Fibroblast of lung (primary cell): ENCODE measurements around the gene GUK1. TPM values are rescaled to one million over a fixed set of nuclear protein-coding genes. Genes with fewer than 3 reads are reported as not detected.

Experiments
- DNase-seq, 2 donors: peaks; one replicate each; pipeline versions ENCODE4 v3.0.0 to v3.0.0-alpha.2; 2010; ENCODE audit warnings: low read depth in 2 of 2
- H2AFZ ChIP-seq: 2 replicates; pipeline ENCODE4 v1.5.1; 2012; ENCODE audit warnings: low read length, control low read depth, inconsistent platforms
- H3K27ac ChIP-seq: 2 replicates; pipeline ENCODE4 v1.5.1; 2011; ENCODE audit warnings: low read length, control low read depth; ENCODE audit not compliant: insufficient read depth
- H3K27me3 ChIP-seq: 2 replicates; pipeline ENCODE4 v1.5.1; 2011; ENCODE audit warnings: mild to moderate bottlenecking, low read length; ENCODE audit not compliant: control insufficient read depth, insufficient read depth
- H3K36me3 ChIP-seq: 2 replicates; pipeline ENCODE4 v1.5.1; 2011; ENCODE audit warnings: low read length; ENCODE audit not compliant: control insufficient read depth, insufficient read depth
- H3K4me1 ChIP-seq: 2 replicates; pipeline ENCODE4 v1.5.1; 2011; ENCODE audit warnings: low read length; ENCODE audit not compliant: control insufficient read depth, insufficient read depth; ENCODE audit errors: extremely low read depth
- H3K4me2 ChIP-seq: 2 replicates; pipeline ENCODE4 v1.5.1; 2011; ENCODE audit warnings: low read length, control low read depth; ENCODE audit not compliant: insufficient read depth; ENCODE audit errors: extremely low read depth
- H3K4me3 ChIP-seq, 4 experiments: fragments of 200-600 bp in 1 of 4; sonication (generic) in 1 of 4; replicated peaks in 1 of 4; 2 replicates each; pipeline ENCODE4 v1.5.1; 2011 to 2016; ENCODE audit warnings: low read length in 4 of 4, low read depth in 3 of 4, mild to moderate bottlenecking in 3 of 4, control low read depth in 2 of 4, inconsistent platforms in 1 of 4, mixed read lengths in 1 of 4; ENCODE audit not compliant: insufficient read depth in 1 of 4; ENCODE audit errors: control extremely low read depth in 1 of 4
- H3K79me2 ChIP-seq: 2 replicates; pipeline ENCODE4 v1.5.1; 2012; ENCODE audit warnings: mild to moderate bottlenecking, low read length, inconsistent platforms; ENCODE audit not compliant: control insufficient read depth, insufficient read depth
- H3K9ac ChIP-seq: 2 replicates; pipeline ENCODE4 v1.5.1; 2011; ENCODE audit warnings: mild to moderate bottlenecking, low read length, control low read depth; ENCODE audit not compliant: insufficient read depth
- H3K9me3 ChIP-seq: 2 replicates; pipeline ENCODE4 v1.5.1; 2012; ENCODE audit warnings: low read depth, low read length; ENCODE audit not compliant: control insufficient read depth, insufficient read depth
- H4K20me1 ChIP-seq: 2 replicates; pipeline ENCODE4 v1.5.1; 2011; ENCODE audit warnings: low read length; ENCODE audit not compliant: control insufficient read depth, insufficient read depth; ENCODE audit errors: extremely low read depth
- EZH2 ChIP-seq: IDR thresholded peaks from 2 replicates; pipeline ENCODE4 v1.5.1; 2012; ENCODE audit warnings: low read length, control low read depth, mild to moderate bottlenecking; ENCODE audit errors: missing control alignments
- polyA plus RNA-seq, 2 donors: library from polyadenylated mRNA; depleted of rRNA in 1 of 2; stranded (reverse) in 1 of 2; unstranded in 1 of 2; fragments of >200 nt; gene quantifications; 2 replicates each; pipeline ENCODE4 v1.2.1, GENCODE V29; 2011 to 2012; ENCODE audit warnings: missing spikeins in 1 of 2
- total RNA-seq: library from RNA; depleted of rRNA; stranded (reverse); fragments of >200 nt; gene quantifications from 2 replicates; pipeline ENCODE4 v1.2.1, GENCODE V29; 2014
- TF ChIP-seq, protein P1 (sequence below), 2 donors: IDR thresholded peaks in 1 of 2; conservative IDR thresholded peaks in 1 of 2; 1 replicate in 1 of 2; 2 replicates in 1 of 2; pipeline ENCODE4 v1.5.1; 2011 to 2012; ENCODE audit warnings: low read length in 2 of 2, control low read depth in 1 of 2, inconsistent platforms in 1 of 2, low read depth in 1 of 2, mild to moderate bottlenecking in 1 of 2

Gene GUK1
- total and polyA plus RNA-seq, 2 donors (not counting 1 experiment from before 2014, with no cell fraction given) = 217 to 479 TPM

DNA sequence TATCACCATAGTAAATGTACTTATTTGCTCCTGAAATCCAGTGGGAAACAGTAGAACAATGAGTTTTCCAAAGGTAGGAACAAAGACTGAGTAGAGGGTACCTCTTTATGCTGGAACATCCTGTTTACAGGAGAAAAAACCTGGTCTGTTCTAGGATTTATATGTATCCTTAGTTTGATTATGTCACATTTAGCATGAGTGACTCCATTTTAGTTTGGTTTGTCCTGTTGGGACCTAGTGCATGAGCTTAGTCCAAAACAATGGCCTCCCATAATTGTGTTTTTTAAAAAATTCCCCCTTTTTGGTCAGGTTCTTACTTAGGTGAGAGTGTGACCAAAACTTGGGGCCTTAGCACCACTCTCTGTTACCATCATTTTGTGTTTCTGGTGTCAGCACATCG lies 27.5 kb upstream of the GUK1 start:
- peaks cover 13% of the 10 kb centered on the region for H3K79me2 ChIP-seq
- no peak overlapping the region for H3K4me2 ChIP-seq
- H3K27ac ChIP-seq = no peak overlapping the region
- no peaks in the 10 kb centered on the region for H3K36me3 ChIP-seq
- no peak overlapping the region for H3K4me3 ChIP-seq
- no peaks in the 10 kb centered on the region for H3K9me3 ChIP-seq
- no peak overlapping the region for H3K9ac ChIP-seq
- H3K27me3 ChIP-seq = no peaks in the 10 kb centered on the region
- no peaks in the 10 kb centered on the region for H4K20me1 ChIP-seq
- TF ChIP-seq, protein P1, sequence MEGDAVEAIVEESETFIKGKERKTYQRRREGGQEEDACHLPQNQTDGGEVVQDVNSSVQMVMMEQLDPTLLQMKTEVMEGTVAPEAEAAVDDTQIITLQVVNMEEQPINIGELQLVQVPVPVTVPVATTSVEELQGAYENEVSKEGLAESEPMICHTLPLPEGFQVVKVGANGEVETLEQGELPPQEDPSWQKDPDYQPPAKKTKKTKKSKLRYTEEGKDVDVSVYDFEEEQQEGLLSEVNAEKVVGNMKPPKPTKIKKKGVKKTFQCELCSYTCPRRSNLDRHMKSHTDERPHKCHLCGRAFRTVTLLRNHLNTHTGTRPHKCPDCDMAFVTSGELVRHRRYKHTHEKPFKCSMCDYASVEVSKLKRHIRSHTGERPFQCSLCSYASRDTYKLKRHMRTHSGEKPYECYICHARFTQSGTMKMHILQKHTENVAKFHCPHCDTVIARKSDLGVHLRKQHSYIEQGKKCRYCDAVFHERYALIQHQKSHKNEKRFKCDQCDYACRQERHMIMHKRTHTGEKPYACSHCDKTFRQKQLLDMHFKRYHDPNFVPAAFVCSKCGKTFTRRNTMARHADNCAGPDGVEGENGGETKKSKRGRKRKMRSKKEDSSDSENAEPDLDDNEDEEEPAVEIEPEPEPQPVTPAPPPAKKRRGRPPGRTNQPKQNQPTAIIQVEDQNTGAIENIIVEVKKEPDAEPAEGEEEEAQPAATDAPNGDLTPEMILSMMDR (conservative IDR thresholded peaks at IDR 0.05 in 1 of 2, IDR thresholded peaks at IDR 0.05 in 1 of 2; ENCODE audit: low read depth in 1 of 2, low read length in 2 of 2) = no peak
- no peak for TF ChIP-seq EZH2
- no peak for DNase-seq
- no peak overlapping the region for H2AFZ ChIP-seq
- no peaks in the 10 kb centered on the region for H3K4me1 ChIP-seq

DNA sequence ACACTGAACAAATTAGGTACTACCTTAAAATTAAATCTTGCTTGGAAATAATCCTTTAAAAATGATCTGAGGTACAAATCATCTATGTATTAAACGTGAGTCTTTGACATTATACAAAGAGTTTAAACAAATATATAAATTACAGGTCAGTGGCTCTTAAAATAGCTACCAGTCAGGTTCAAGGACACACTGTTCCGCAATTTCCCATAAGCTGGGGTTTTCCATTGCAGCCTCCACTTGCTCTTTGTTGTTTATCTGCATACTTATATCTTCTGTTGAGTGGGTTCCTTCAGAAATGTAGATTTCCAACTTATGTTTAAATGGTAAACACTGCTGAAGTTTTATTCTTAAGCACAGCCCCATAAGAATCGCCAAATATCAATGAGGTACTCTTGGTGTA lies 25.3 kb upstream of the GUK1 start:
- H3K27ac ChIP-seq = no peak overlapping the region
- H3K4me3 ChIP-seq = no peak overlapping the region
- H3K9me3 ChIP-seq = no peaks in the 10 kb centered on the region
- H3K4me2 ChIP-seq = no peak overlapping the region
- H4K20me1 ChIP-seq = no peaks in the 10 kb centered on the region
- no peak overlapping the region for H3K9ac ChIP-seq
- TF ChIP-seq, protein P1 (conservative IDR thresholded peaks at IDR 0.05 in 1 of 2, IDR thresholded peaks at IDR 0.05 in 1 of 2; ENCODE audit: low read depth in 1 of 2, low read length in 2 of 2) = no peak
- TF ChIP-seq EZH2 = no peak
- H3K79me2 ChIP-seq = no peaks in the 10 kb centered on the region
- no peaks in the 10 kb centered on the region for H3K27me3 ChIP-seq
- no peak for DNase-seq
- no peak overlapping the region for H2AFZ ChIP-seq
- H3K36me3 ChIP-seq = no peaks in the 10 kb centered on the region
- no peaks in the 10 kb centered on the region for H3K4me1 ChIP-seq

DNA sequence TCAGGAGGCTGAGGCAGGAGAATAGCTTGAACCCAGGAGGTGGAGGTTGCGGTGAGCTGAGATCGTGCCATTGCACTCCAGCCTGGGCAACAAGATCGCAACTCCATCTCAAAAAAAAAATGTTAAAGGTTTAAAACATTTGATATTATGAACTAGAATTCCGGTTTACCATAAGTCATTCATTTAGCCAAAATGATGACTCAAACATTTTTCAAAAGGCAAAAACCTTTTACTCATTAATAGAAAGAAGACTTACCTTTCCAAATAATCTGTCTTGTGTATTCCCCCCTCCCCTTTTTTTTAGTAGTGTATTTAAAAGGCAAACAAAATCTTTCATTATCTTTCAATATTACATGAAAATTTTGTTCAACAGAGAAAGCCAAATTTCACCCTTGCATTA lies 22.7 kb upstream of the GUK1 start:
- no peaks in the 10 kb centered on the region for H4K20me1 ChIP-seq
- no peaks in the 10 kb centered on the region for H3K79me2 ChIP-seq
- H3K27ac ChIP-seq = no peak overlapping the region
- DNase-seq = no peak
- no peak overlapping the region for H2AFZ ChIP-seq
- H3K27me3 ChIP-seq = no peaks in the 10 kb centered on the region
- no peak overlapping the region for H3K9ac ChIP-seq
- H3K4me3 ChIP-seq = no peak overlapping the region
- H3K36me3 ChIP-seq = no peaks in the 10 kb centered on the region
- no peak overlapping the region for H3K4me2 ChIP-seq
- TF ChIP-seq, protein P1 (conservative IDR thresholded peaks at IDR 0.05 in 1 of 2, IDR thresholded peaks at IDR 0.05 in 1 of 2; ENCODE audit: low read depth in 1 of 2, low read length in 2 of 2) = no peak
- TF ChIP-seq EZH2 = no peak
- H3K9me3 ChIP-seq = no peaks in the 10 kb centered on the region
- no peaks in the 10 kb centered on the region for H3K4me1 ChIP-seq
